ENCODE measurements around the gene ZNF276. TPM values are rescaled to one million over a fixed set of nuclear protein-coding genes. Genes with fewer than 3 reads are reported as not detected.

The ZNF276 gene
- total RNA-seq, 1 experiment from 2014 or later, result 30.1 TPM

DNA sequence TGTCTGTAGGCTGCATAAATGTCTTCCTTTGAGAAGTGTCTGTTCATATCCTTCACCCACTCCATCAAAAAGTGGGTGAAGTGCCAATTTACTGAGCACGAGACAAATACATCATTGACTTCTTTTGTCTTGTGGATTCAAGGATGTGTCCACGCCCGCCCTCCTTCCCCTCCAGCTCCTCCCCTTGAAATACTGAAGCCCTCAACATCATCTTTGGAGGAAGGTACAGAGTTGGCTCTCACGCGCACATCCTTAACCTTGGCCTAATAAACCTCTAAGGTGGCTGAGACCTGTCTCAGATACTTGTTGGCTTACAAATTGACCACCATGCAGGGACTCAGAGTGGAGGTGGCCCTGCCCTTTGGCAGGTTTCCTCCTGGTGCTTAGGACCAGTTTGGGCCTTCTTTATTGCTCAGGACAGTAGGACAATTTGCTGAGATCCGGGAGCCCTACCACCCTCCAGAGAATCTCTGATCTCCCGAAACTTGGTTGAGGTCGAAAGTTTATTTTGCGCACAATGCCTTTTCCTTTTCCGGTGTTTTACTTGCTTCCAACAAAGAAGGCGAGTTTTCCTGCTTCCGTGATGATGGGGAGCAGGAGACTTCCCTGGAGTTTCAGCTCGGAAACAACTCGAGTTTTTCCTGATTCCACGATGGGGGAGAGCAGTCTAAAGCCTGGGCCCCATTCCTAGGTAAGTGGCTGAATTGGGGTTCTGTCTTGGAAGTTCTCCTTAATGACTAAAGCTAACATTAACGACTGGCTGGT is 49.0 kb upstream of the ZNF276 start:
- H3K4me2 ChIP-seq (ENCODE audit: low read length), result no peak overlapping the region
- no peak overlapping the region for H3K4me3 ChIP-seq (ENCODE audit: low read length)
- DNase-seq, result no peak
- POLR2A ChIA-PET (ENCODE audit: unreplicated experiment), result no interaction called here
- no peaks in the 10 kb centered on the region for H3K79me2 ChIP-seq (ENCODE audit: low read length)
- no peaks in the 10 kb centered on the region for H3K4me1 ChIP-seq (ENCODE audit: insufficient read depth, low read length)
- CTCF ChIA-PET, result no interaction called here
- intact Hi-C loops (cut with micrococcal nuclease), result no loop called here
- no peaks in the 10 kb centered on the region; the same call in 1 of the 2 replicates for H3K36me3 ChIP-seq (ENCODE audit: low read depth, low read length)
- H2AFZ ChIP-seq (ENCODE audit: low read length), result no peak overlapping the region
- no peak overlapping the region for H3K27ac ChIP-seq (ENCODE audit: low read length)
- no peaks in the 10 kb centered on the region for H3K9me3 ChIP-seq (ENCODE audit: low read length)
- no peak for TF ChIP-seq EZH2phosphoT487 (IDR thresholded peaks at IDR 0.05; ENCODE audit: borderline replicate concordance, low read length)
- no peak overlapping the region for H3K9ac ChIP-seq (ENCODE audit: low read length)
- H3K9me2 ChIP-seq (replicated peaks; ENCODE audit: low read length), result no peaks in the 10 kb centered on the region
- no peaks in the 10 kb centered on the region for H3F3A ChIP-seq (ENCODE audit: low read length, unreplicated experiment)
- no peaks in the 10 kb centered on the region for H3K27me3 ChIP-seq (ENCODE audit: low read length)
- H4K20me1 ChIP-seq (ENCODE audit: low read length), result no peaks in the 10 kb centered on the region
- no TSS peak for BruUV-seq (replicated peaks)
- no peak for ATAC-seq

DNA sequence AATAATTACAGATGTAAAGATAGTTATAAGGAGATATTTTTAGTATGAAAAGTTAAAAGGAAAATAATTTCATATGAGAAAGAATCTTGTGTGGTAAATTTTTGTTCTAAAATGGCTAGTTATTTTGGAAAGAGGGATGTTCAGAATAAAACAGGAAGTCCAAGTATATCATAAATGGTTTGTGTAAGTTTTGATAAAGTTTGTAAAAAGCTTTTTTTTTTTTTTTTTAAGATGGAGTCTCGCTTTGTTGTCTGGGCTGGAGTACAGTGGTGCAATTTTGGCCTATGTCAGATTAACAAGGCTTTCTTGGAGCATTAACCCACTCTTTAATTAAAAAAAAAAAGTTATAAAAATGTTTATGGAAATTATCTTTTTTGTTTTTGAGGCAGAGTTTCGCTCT is 43.1 kb upstream of the ZNF276 start:
- ChIA-PET POLR2A (ENCODE audit: unreplicated experiment) (no interaction called here), CTCF (no interaction called here)
- no peaks in the 10 kb centered on the region; the same call in 1 of the 2 replicates for H3K36me3 ChIP-seq (ENCODE audit: low read depth, low read length)
- no peaks in the 10 kb centered on the region for H3K79me2 ChIP-seq (ENCODE audit: low read length)
- H3K9ac ChIP-seq (ENCODE audit: low read length), result no peak overlapping the region
- no peak overlapping the region for H2AFZ ChIP-seq (ENCODE audit: low read length)
- no peaks in the 10 kb centered on the region for H3K9me3 ChIP-seq (ENCODE audit: low read length)
- intact Hi-C loops (cut with micrococcal nuclease), result no loop called here
- H3K4me3 ChIP-seq (ENCODE audit: low read length), result no peak overlapping the region
- no peaks in the 10 kb centered on the region for H3K4me1 ChIP-seq (ENCODE audit: insufficient read depth, low read length)
- no TSS peak for BruUV-seq (replicated peaks)
- H3K27ac ChIP-seq (ENCODE audit: low read length), result no peak overlapping the region
- no peaks in the 10 kb centered on the region for H3F3A ChIP-seq (ENCODE audit: low read length, unreplicated experiment)
- no peak overlapping the region for H3K4me2 ChIP-seq (ENCODE audit: low read length)
- no peaks in the 10 kb centered on the region for H4K20me1 ChIP-seq (ENCODE audit: low read length)
- no peak for ATAC-seq
- DNase-seq, result no peak
- H3K27me3 ChIP-seq (ENCODE audit: low read length), result no peaks in the 10 kb centered on the region
- H3K9me2 ChIP-seq (replicated peaks; ENCODE audit: low read length), result no peaks in the 10 kb centered on the region
- TF ChIP-seq EZH2 (IDR thresholded peaks at IDR 0.05; ENCODE audit: low read length, unreplicated experiment) (no peak), EZH2phosphoT487 (IDR thresholded peaks at IDR 0.05; ENCODE audit: borderline replicate concordance, low read length) (no peak)
- TF ChIP-seq, protein P1, sequence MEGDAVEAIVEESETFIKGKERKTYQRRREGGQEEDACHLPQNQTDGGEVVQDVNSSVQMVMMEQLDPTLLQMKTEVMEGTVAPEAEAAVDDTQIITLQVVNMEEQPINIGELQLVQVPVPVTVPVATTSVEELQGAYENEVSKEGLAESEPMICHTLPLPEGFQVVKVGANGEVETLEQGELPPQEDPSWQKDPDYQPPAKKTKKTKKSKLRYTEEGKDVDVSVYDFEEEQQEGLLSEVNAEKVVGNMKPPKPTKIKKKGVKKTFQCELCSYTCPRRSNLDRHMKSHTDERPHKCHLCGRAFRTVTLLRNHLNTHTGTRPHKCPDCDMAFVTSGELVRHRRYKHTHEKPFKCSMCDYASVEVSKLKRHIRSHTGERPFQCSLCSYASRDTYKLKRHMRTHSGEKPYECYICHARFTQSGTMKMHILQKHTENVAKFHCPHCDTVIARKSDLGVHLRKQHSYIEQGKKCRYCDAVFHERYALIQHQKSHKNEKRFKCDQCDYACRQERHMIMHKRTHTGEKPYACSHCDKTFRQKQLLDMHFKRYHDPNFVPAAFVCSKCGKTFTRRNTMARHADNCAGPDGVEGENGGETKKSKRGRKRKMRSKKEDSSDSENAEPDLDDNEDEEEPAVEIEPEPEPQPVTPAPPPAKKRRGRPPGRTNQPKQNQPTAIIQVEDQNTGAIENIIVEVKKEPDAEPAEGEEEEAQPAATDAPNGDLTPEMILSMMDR (conservative IDR thresholded peaks at IDR 0.05; ENCODE audit: low read depth, low read length), result no peak

DNA sequence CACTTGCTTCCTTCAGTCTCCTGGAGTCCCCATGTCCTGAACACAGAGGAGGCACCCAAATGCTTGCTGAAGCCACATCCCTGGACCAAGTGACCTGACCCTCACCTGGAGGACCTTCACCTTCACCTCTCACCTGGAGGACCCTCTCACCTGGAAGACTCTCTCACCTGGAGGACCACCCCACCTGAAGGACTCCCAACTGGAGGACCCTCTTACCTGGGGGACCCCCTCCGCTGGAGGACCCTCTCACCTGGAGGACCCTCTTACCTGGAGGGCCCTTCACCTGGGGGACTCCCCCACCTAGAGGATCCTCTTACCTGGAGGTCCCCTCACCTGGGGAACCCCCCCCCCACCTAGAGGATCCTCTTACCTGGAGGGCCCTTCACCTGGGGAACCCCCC is 35.4 kb upstream of the ZNF276 start:
- Histone ChIP-seq H3K79me2 (ENCODE audit: low read length) (peaks cover 27% of the 10 kb centered on the region), H3K36me3 (ENCODE audit: low read depth, low read length) (peaks cover 4% of the 10 kb centered on the region; the same call in 1 of the 2 replicates), H3F3A (ENCODE audit: low read length, unreplicated experiment) (no peaks in the 10 kb centered on the region), H3K9ac (ENCODE audit: low read length) (no peak overlapping the region), H3K4me3 (ENCODE audit: low read length) (no peak overlapping the region), H3K27ac (ENCODE audit: low read length) (no peak overlapping the region), H3K9me3 (ENCODE audit: low read length) (no peaks in the 10 kb centered on the region), H3K4me2 (ENCODE audit: low read length) (no peak overlapping the region), H3K27me3 (ENCODE audit: low read length) (no peaks in the 10 kb centered on the region), H4K20me1 (ENCODE audit: low read length) (no peaks in the 10 kb centered on the region), H3K4me1 (ENCODE audit: insufficient read depth, low read length) (peaks cover 6% of the 10 kb centered on the region; the same call in 1 of the 2 replicates), H2AFZ (ENCODE audit: low read length) (no peak overlapping the region), H3K9me2 (replicated peaks; ENCODE audit: low read length) (no peaks in the 10 kb centered on the region)
- ChIA-PET CTCF (no interaction called here), POLR2A (ENCODE audit: unreplicated experiment) (no interaction called here)
- TF ChIP-seq, protein P1 (conservative IDR thresholded peaks at IDR 0.05; ENCODE audit: low read depth, low read length), result no peak
- no peak for TF ChIP-seq EZH2phosphoT487 (IDR thresholded peaks at IDR 0.05; ENCODE audit: borderline replicate concordance, low read length)
- TF ChIP-seq EZH2 (IDR thresholded peaks at IDR 0.05; ENCODE audit: low read length, unreplicated experiment), result no peak
- no peak for ATAC-seq
- no TSS peak for BruUV-seq (replicated peaks)
- no peak for DNase-seq
- intact Hi-C loops (cut with micrococcal nuclease), result no loop called here

All from PC-3 (cell line).